Measurements from ENCODE around the gene TMEM125. TPM values are rescaled to one million over a fixed set of nuclear protein-coding genes. Genes with fewer than 3 reads are reported as not detected.

The TMEM125 gene
- total RNA-seq, 1 donor from 2014 or later, result 1.2 TPM

DNA sequence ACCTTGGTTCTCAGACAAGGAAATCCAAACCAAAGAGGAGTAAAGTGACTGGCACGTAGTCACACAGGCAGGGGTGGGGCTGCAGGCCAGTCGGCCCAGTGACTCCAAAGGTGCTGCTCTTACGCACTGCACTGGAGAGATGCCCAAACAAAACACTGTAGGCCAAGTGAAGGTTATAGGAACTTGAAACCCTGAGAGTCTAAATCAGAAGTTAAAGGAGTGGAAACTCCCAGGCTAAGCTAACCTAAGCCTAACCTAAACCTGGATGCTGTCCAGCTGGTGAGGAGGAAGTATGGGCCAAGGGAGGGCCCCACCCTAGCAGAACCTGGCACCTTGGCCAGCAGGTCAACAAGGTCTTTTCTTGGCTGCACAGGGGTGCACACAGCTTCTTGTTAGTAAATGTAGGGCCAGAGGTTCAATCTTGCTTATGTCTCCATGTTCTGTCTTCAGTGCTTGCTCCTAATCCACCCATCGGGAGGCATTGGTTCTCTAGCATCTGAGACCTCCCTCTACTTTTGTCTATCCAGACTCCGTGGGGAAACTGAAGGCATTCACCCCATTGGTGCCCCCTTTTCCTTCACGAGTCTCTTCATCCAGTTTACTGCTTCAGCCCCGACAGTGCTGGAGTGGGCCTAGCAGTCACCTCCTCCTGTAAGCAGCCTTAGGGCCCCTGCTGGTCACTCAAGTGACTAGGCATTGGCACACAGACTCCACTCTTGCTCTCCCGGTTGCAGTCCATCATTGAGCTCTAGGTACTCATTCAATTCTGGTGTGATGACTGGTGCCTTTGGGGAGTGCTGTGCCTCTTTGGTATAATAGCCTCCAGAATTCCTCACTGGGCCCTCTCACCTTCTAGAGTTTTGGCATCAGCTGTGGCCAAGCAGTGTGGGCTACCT lies 12.9 kb upstream of the TMEM125 start:
- no peaks in the 10 kb centered on the region for H3K4me1 ChIP-seq
- no peaks in the 10 kb centered on the region for H3K36me3 ChIP-seq
- TF ChIP-seq POLR2A (IDR thresholded peaks at IDR 0.05) (no peak), POLR2AphosphoS5 (IDR thresholded peaks at IDR 0.05; ENCODE audit: insufficient read depth in 1 of 2, low read depth in 1 of 2) (no peak)
- TF ChIP-seq, protein P1, sequence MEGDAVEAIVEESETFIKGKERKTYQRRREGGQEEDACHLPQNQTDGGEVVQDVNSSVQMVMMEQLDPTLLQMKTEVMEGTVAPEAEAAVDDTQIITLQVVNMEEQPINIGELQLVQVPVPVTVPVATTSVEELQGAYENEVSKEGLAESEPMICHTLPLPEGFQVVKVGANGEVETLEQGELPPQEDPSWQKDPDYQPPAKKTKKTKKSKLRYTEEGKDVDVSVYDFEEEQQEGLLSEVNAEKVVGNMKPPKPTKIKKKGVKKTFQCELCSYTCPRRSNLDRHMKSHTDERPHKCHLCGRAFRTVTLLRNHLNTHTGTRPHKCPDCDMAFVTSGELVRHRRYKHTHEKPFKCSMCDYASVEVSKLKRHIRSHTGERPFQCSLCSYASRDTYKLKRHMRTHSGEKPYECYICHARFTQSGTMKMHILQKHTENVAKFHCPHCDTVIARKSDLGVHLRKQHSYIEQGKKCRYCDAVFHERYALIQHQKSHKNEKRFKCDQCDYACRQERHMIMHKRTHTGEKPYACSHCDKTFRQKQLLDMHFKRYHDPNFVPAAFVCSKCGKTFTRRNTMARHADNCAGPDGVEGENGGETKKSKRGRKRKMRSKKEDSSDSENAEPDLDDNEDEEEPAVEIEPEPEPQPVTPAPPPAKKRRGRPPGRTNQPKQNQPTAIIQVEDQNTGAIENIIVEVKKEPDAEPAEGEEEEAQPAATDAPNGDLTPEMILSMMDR (IDR thresholded peaks at IDR 0.05), result no peak
- no peaks in the 10 kb centered on the region for H3K27me3 ChIP-seq
- H3K27ac ChIP-seq, result no peak overlapping the region
- DNase-seq (ENCODE audit: extremely low spot score in 2 of 2), result peak in 1 of 2 donors; percentile 62
- H3K4me3 ChIP-seq, result no peak overlapping the region
- intact Hi-C loops (cut with DNase I), result no loop called here
- H3K9me3 ChIP-seq, result no peaks in the 10 kb centered on the region

DNA sequence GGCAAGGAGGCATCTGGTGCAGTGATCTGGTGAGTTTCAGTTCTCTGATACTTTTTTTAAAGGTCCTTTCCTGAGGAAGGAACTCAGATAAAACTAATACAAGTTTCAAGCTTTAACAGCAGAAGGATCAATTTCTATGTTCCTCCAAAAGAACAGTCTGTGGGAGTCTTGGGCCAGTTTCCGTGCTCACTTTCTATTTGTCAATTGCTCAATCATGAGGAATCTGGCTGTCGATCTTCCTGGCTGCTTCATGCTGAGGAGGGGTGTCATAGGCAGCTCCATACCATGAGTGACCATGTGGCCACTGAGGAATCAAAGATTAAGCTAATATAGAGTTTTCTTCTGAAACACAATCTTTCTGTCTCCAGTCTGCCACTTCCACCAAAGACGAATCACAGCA lies 11.4 kb upstream of the TMEM125 start:
- H3K27ac ChIP-seq, result no peak overlapping the region
- no peaks in the 10 kb centered on the region for H3K4me1 ChIP-seq
- H3K9me3 ChIP-seq, result no peaks in the 10 kb centered on the region
- no peak overlapping the region for H3K4me3 ChIP-seq
- no peaks in the 10 kb centered on the region for H3K27me3 ChIP-seq
- no peak for DNase-seq (ENCODE audit: extremely low spot score in 2 of 2)
- intact Hi-C loops (cut with DNase I), result no loop called here
- no peak for TF ChIP-seq POLR2A (IDR thresholded peaks at IDR 0.05)
- H3K36me3 ChIP-seq, result no peaks in the 10 kb centered on the region

GRCh38 chr1:43265431-43265830 lies 4.4 kb upstream of the TMEM125 start:
- H3K4me3 ChIP-seq, result no peak overlapping the region
- no peak for TF ChIP-seq POLR2A (IDR thresholded peaks at IDR 0.05)
- no peak for TF ChIP-seq POLR2AphosphoS5 (IDR thresholded peaks at IDR 0.05; ENCODE audit: insufficient read depth in 1 of 2, low read depth in 1 of 2)
- TF ChIP-seq, protein P1 (IDR thresholded peaks at IDR 0.05), result no peak
- DNase-seq (ENCODE audit: extremely low spot score in 2 of 2), result no peak
- H3K27ac ChIP-seq, result no peak overlapping the region
- H3K9me3 ChIP-seq, result no peaks in the 10 kb centered on the region
- intact Hi-C loops (cut with DNase I), result no loop called here
- no peaks in the 10 kb centered on the region for H3K36me3 ChIP-seq
- no peaks in the 10 kb centered on the region for H3K27me3 ChIP-seq
- H3K4me1 ChIP-seq, result peaks cover 4% of the 10 kb centered on the region

- Histone ChIP-seq H3K4me1 (peaks cover 5% of the 10 kb centered on the region), H3K27ac (no peak overlapping the region), H3K9me3 (no peaks in the 10 kb centered on the region), H3K36me3 (no peaks in the 10 kb centered on the region), H3K4me3 (no peak overlapping the region), H3K27me3 (no peaks in the 10 kb centered on the region)
- no peak for DNase-seq (ENCODE audit: extremely low spot score in 2 of 2)
- intact Hi-C loops (cut with DNase I), result no loop called here
- TF ChIP-seq, protein P1 (IDR thresholded peaks at IDR 0.05), result no peak
- TF ChIP-seq POLR2AphosphoS5 (IDR thresholded peaks at IDR 0.05; ENCODE audit: insufficient read depth in 1 of 2, low read depth in 1 of 2), result no peak
- TF ChIP-seq POLR2A (IDR thresholded peaks at IDR 0.05), result no peak
These were observed 2.9 kb upstream of the TMEM125 start for GRCh38 chr1:43266881-43267280.

DNA sequence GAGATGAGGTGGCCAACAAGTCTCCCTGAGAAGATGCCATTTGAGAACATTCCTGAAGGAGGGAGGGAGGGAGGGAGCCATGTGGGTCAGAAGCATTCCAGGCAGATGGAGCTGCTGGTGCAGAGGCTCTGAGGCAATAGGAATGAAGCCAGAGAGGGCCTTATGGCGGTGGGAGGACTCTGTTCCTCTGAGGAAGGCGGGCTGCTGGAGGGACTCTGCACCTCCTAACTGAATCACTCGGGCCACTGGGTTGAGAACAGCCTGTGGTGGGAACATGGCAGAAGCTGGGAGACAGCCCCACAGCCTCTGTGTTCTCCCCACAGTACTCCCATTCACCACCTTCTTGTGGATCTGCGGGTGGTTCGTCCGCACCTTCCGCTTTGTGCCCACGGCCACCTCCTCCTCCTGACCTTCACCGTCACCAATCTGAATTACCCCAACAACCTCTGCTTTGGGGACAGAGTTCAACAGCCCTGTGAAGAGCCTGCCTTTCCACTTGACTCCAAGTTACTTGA lies 2.4 kb upstream of the TMEM125 start:
- H3K4me1 ChIP-seq, result peaks cover 5% of the 10 kb centered on the region
- no peaks in the 10 kb centered on the region for H3K9me3 ChIP-seq
- H3K27ac ChIP-seq, result no peak overlapping the region
- no peaks in the 10 kb centered on the region for H3K27me3 ChIP-seq
- DNase-seq (ENCODE audit: extremely low spot score in 2 of 2), result peak in 1 of 2 donors; percentile 62
- no peak for TF ChIP-seq POLR2AphosphoS5 (IDR thresholded peaks at IDR 0.05; ENCODE audit: insufficient read depth in 1 of 2, low read depth in 1 of 2)
- no peak for TF ChIP-seq POLR2A (IDR thresholded peaks at IDR 0.05)
- TF ChIP-seq, protein P1 (IDR thresholded peaks at IDR 0.05), result no peak
- intact Hi-C loops (cut with DNase I), result no loop called here
- H3K36me3 ChIP-seq, result no peaks in the 10 kb centered on the region
- H3K4me3 ChIP-seq, result no peak overlapping the region
